GM23338 (cell line): ENCODE measurements around the gene CDCA7L. TPM values are rescaled to one million over a fixed set of nuclear protein-coding genes. Genes with fewer than 3 reads are reported as not detected.

ENCODE experiments used
- ATAC-seq: fragments of 200-7000 bp; cut with Tn5 transposase; 3 replicates; pipeline ENCODE4 v1.9.1; 2020
- DNase-seq: peaks from one replicate; pipeline ENCODE4 v3.0.0-alpha.2; 2015; ENCODE audit warnings: low spot score
- H2AFZ ChIP-seq: fragments of 200-600 bp; sonication (generic); 2 replicates; pipeline ENCODE4 v1.8.0; 2016; ENCODE audit warnings: antibody characterized with exemption, mild to moderate bottlenecking, moderate library complexity
- H3F3A ChIP-seq: fragments of 200-600 bp; sonication (generic); replicated peaks from 2 replicates; pipeline ENCODE4 v1.8.0; 2017; ENCODE audit warnings: antibody characterized with exemption, mixed run types, low read depth
- H3K27ac ChIP-seq: fragments of 200-600 bp; sonication (generic); 2 replicates; pipeline ENCODE4 v1.6.1; 2016; ENCODE audit warnings: low read depth
- H3K27me3 ChIP-seq: fragments of 200-600 bp; sonication (generic); 2 replicates; pipeline ENCODE4 v1.8.0; 2016; ENCODE audit warnings: mild to moderate bottlenecking, mixed run types, moderate library complexity; ENCODE audit not compliant: insufficient read depth
- H3K36me3 ChIP-seq: fragments of 200-600 bp; sonication (generic); 2 replicates; pipeline ENCODE4 v1.8.0; 2016; ENCODE audit warnings: mild to moderate bottlenecking; ENCODE audit not compliant: insufficient read depth
- H3K4me1 ChIP-seq: fragments of 200-600 bp; sonication (generic); 2 replicates; pipeline ENCODE4 v1.8.0; 2016; ENCODE audit warnings: mild to moderate bottlenecking, moderate library complexity; ENCODE audit not compliant: insufficient read depth
- H3K4me2 ChIP-seq: fragments of 200-600 bp; sonication (generic); 2 replicates; pipeline ENCODE4 v1.7.1; 2017; ENCODE audit warnings: mixed run types
- H3K4me3 ChIP-seq: fragments of 200-600 bp; sonication (generic); 2 replicates; pipeline ENCODE4 v1.6.1; 2016; ENCODE audit warnings: mixed run types
- H3K79me2 ChIP-seq: fragments of 200-600 bp; sonication (generic); replicated peaks from 2 replicates; pipeline ENCODE4 v1.8.0; 2017; ENCODE audit warnings: mild to moderate bottlenecking; ENCODE audit not compliant: insufficient read depth
- H3K9me2 ChIP-seq: fragments of 200-600 bp; sonication (generic); 2 replicates; pipeline ENCODE4 v1.8.0; 2017; ENCODE audit not compliant: insufficient read depth
- H4K20me1 ChIP-seq: fragments of 200-600 bp; sonication (generic); replicated peaks from 2 replicates; pipeline ENCODE4 v1.8.0; 2017; ENCODE audit warnings: mild to moderate bottlenecking; ENCODE audit not compliant: insufficient read depth
- H3K27ac Mint-ChIP-seq: 2 replicates; pipeline ENCODE4 v1.8.0; 2020; ENCODE audit warnings: inconsistent platforms, mild to moderate bottlenecking, moderate library complexity, mixed read lengths
- H3K27me3 Mint-ChIP-seq: 3 replicates; pipeline ENCODE4 v1.8.0; 2022; ENCODE audit warnings: low read depth, mild to moderate bottlenecking, moderate library complexity, mixed read lengths, inconsistent platforms; ENCODE audit not compliant: insufficient read depth, poor library complexity
- H3K36me3 Mint-ChIP-seq: 3 replicates; pipeline ENCODE4 v1.8.0; 2021; ENCODE audit warnings: low read depth, mild to moderate bottlenecking, inconsistent platforms, moderate library complexity, mixed read lengths
- H3K4me1 Mint-ChIP-seq: 3 replicates; pipeline ENCODE4 v1.8.0; 2020; ENCODE audit warnings: mild to moderate bottlenecking, inconsistent platforms, mixed read lengths
- H3K4me3 Mint-ChIP-seq: 3 replicates; pipeline ENCODE4 v1.8.0; 2021; ENCODE audit warnings: moderate library complexity, mild to moderate bottlenecking, inconsistent platforms, mixed read lengths
- H3K9me3 Mint-ChIP-seq: 3 replicates; pipeline ENCODE4 v1.8.0; 2020; ENCODE audit warnings: moderate library complexity, mild to moderate bottlenecking, inconsistent platforms, mixed read lengths
- EZH2 ChIP-seq: fragments of 200-600 bp; sonication (generic); IDR thresholded peaks from one replicate; pipeline ENCODE4 v1.8.0; 2017; ENCODE audit warnings: antibody characterized with exemption, mild to moderate bottlenecking, low read depth; ENCODE audit not compliant: unreplicated experiment
- JUNB ChIP-seq: IDR thresholded peaks from one replicate; pipeline ENCODE4 v1.6.1; 2016; ENCODE audit warnings: antibody characterized with exemption; ENCODE audit not compliant: unreplicated experiment
- NANOG ChIP-seq: IDR thresholded peaks from 2 replicates; pipeline ENCODE4 v1.6.1; 2016; ENCODE audit warnings: antibody characterized with exemption, borderline replicate concordance
- POLR2AphosphoS5 ChIP-seq: IDR thresholded peaks from 2 replicates; pipeline ENCODE4 v1.6.1; 2016; ENCODE audit warnings: antibody characterized with exemption, low read depth
- STAT1 ChIP-seq: IDR thresholded peaks from one replicate; pipeline ENCODE4 v1.6.1; 2016; ENCODE audit warnings: antibody characterized with exemption; ENCODE audit not compliant: unreplicated experiment
- ZNF331 ChIP-seq: fragments of 250-450 bp; sonication (Bioruptor Pico); IDR thresholded peaks from 2 replicates; pipeline ENCODE4 v1.5.0; 2020; ENCODE audit warnings: low read depth, mild to moderate bottlenecking, moderate library complexity
- polyA plus RNA-seq: library from polyadenylated mRNA; unstranded; fragments of >200 nt; fragmentation: Nextera tagmentation; extraction: Ambion mirVana; gene quantifications from 2 replicates; pipeline ENCODE4 v1.2.1, GENCODE V29; 2016
- total RNA-seq: library from RNA; depleted of rRNA; stranded (reverse); fragments of >200 nt; shearing (Covaris generic); gene quantifications from 2 replicates; pipeline ENCODE4 v1.2.3, GENCODE V29; 2014
- TF ChIP-seq, protein P1 (sequence below): fragments of 250-450 bp; sonication (Bioruptor Pico); IDR thresholded peaks from 2 replicates; pipeline ENCODE4 v1.5.0; 2020; ENCODE audit warnings: mild to moderate bottlenecking, moderate library complexity
- TF ChIP-seq, protein P2 (sequence below), 2 experiments: fragments of 200-600 bp in 1 of 2; sonication (generic) in 1 of 2; conservative IDR thresholded peaks; 2 replicates each; pipeline versions ENCODE4 v1.5.1 to v1.6.1; 2016 to 2017; ENCODE audit warnings: antibody characterized with exemption in 2 of 2, low read depth in 2 of 2, mild to moderate bottlenecking in 2 of 2, moderate library complexity in 1 of 2

Gene CDCA7L
- total and polyA plus RNA-seq, 2 experiments from 2014 or later: 174 to 187 TPM

DNA sequence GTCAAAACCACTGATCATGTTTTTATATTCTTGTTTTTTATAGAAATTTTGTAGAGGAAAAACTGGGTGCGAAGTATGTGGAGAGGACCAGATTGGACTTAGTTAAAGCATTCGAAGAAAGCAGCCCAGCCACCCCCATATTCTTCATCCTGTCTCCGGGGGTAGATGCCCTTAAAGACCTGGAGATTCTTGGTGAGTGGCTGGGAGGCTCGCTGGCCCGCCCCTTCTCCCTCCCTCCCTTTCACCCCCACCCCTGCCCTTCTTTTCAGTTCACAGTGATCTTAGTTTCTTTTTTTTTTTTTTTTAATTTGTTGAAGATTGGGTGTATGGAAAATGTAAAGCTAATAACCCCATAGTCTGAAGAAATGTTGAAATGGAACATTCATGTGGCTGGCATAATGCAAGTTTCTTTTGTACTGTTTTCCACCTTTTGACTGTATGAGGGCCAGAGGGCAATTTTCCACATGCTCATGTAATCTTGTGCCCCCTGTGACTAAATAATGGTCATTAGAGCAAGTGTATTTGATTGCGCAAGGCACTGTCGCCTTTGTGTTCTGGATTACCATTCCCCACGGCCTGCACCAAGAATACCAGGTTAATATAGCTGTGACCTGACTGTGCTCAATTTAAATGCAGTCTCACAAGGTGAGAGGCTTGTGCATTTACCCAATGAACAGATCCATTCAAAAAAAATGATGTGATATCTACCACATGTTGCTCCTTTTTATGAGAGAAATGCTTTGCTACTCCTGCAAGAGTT, 77.7 kb downstream of the CDCA7L start:
- DNase-seq (peak; percentile 47), ATAC-seq (peak; percentile 51)
- H3K4me1 Mint-ChIP-seq: peaks cover 68% of the 10 kb centered on the region
- Histone ChIP-seq H3F3A (peaks cover 16% of the 10 kb centered on the region), H4K20me1 (no peaks in the 10 kb centered on the region), H2AFZ (no peak overlapping the region), H3K4me2 (peak overlapping the region; percentile 71), H3K9me2 (peaks cover 8% of the 10 kb centered on the region; the same call in 1 of the 2 replicates), H3K27me3 (no peaks in the 10 kb centered on the region), H3K4me3 (peak overlapping the region; percentile 25), H3K79me2 (no peaks in the 10 kb centered on the region), H3K27ac (peak overlapping the region; percentile 88), H3K36me3 (no peaks in the 10 kb centered on the region; the same call in 1 of the 2 replicates), H3K4me1 (peaks cover 75% of the 10 kb centered on the region)
- TF ChIP-seq POLR2AphosphoS5: no peak
- TF ChIP-seq, protein P1, sequence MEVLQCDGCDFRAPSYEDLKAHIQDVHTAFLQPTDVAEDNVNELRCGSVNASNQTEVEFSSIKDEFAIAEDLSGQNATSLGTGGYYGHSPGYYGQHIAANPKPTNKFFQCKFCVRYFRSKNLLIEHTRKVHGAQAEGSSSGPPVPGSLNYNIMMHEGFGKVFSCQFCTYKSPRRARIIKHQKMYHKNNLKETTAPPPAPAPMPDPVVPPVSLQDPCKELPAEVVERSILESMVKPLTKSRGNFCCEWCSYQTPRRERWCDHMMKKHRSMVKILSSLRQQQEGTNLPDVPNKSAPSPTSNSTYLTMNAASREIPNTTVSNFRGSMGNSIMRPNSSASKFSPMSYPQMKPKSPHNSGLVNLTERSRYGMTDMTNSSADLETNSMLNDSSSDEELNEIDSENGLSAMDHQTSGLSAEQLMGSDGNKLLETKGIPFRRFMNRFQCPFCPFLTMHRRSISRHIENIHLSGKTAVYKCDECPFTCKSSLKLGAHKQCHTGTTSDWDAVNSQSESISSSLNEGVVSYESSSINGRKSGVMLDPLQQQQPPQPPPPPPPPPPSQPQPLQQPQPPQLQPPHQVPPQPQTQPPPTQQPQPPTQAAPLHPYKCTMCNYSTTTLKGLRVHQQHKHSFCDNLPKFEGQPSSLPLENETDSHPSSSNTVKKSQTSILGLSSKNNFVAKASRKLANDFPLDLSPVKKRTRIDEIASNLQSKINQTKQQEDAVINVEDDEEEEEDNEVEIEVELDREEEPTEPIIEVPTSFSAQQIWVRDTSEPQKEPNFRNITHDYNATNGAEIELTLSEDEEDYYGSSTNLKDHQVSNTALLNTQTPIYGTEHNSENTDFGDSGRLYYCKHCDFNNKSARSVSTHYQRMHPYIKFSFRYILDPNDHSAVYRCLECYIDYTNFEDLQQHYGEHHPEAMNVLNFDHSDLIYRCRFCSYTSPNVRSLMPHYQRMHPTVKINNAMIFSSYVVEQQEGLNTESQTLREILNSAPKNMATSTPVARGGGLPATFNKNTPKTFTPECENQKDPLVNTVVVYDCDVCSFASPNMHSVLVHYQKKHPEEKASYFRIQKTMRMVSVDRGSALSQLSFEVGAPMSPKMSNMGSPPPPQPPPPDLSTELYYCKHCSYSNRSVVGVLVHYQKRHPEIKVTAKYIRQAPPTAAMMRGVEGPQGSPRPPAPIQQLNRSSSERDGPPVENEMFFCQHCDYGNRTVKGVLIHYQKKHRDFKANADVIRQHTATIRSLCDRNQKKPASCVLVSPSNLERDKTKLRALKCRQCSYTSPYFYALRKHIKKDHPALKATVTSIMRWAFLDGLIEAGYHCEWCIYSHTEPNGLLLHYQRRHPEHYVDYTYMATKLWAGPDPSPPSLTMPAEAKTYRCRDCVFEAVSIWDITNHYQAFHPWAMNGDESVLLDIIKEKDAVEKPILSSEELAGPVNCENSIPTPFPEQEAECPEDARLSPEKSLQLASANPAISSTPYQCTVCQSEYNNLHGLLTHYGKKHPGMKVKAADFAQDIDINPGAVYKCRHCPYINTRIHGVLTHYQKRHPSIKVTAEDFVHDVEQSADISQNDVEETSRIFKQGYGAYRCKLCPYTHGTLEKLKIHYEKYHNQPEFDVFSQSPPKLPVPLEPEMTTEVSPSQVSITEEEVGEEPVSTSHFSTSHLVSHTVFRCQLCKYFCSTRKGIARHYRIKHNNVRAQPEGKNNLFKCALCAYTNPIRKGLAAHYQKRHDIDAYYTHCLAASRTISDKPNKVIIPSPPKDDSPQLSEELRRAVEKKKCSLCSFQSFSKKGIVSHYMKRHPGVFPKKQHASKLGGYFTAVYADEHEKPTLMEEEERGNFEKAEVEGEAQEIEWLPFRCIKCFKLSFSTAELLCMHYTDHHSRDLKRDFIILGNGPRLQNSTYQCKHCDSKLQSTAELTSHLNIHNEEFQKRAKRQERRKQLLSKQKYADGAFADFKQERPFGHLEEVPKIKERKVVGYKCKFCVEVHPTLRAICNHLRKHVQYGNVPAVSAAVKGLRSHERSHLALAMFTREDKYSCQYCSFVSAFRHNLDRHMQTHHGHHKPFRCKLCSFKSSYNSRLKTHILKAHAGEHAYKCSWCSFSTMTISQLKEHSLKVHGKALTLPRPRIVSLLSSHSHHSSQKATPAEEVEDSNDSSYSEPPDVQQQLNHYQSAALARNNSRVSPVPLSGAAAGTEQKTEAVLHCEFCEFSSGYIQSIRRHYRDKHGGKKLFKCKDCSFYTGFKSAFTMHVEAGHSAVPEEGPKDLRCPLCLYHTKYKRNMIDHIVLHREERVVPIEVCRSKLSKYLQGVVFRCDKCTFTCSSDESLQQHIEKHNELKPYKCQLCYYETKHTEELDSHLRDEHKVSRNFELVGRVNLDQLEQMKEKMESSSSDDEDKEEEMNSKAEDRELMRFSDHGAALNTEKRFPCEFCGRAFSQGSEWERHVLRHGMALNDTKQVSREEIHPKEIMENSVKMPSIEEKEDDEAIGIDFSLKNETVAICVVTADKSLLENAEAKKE (CRISPR knock-in tag): no peak
- no peak for TF ChIP-seq NANOG
- no peak for TF ChIP-seq EZH2
- H3K27me3 Mint-ChIP-seq: peaks cover 4% of the 10 kb centered on the region
- H3K36me3 Mint-ChIP-seq: peaks cover 9% of the 10 kb centered on the region; the same call in 2 of the 3 replicates
- H3K9me3 Mint-ChIP-seq: no peaks in the 10 kb centered on the region
- H3K27ac Mint-ChIP-seq: peak overlapping the region; percentile 90
- H3K4me3 Mint-ChIP-seq: no peak overlapping the region

DNA sequence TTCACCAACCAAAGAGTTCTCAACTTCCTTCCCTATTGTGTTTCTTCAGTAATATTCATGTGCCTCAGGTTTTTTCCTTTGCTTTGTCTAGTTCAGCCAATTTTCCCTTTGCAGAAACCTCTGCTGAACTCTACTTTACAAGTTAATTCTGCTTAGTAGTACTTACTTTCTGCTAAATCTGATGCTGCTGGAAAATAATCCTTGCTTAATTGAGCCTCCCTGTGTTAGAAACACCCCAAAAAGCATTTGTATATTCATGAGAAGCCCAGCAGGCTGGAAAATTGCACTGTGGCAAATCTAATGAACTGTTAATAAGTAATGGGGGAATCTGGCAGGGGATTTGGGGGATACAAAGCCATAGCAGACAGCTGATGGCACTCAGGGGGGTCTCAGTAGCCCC, 78.5 kb downstream of the CDCA7L start:
- H3K27ac Mint-ChIP-seq: peak overlapping the region; percentile 75
- peaks cover 8% of the 10 kb centered on the region; the same call in 1 of the 2 replicates for H3K9me2 ChIP-seq
- peaks cover 16% of the 10 kb centered on the region for H3F3A ChIP-seq
- peaks cover 61% of the 10 kb centered on the region for H3K4me1 Mint-ChIP-seq
- H3K9me3 Mint-ChIP-seq: no peaks in the 10 kb centered on the region
- no peak for ATAC-seq
- peak overlapping the region; percentile 8; the same call in 1 of the 3 replicates for H3K4me3 Mint-ChIP-seq
- peak overlapping the region; percentile 71 for H3K4me2 ChIP-seq
- peaks cover 9% of the 10 kb centered on the region; the same call in 2 of the 3 replicates for H3K36me3 Mint-ChIP-seq
- H3K4me3 ChIP-seq: peak overlapping the region; percentile 25; the same call in 1 of the 2 replicates
- no peak for DNase-seq
- no peaks in the 10 kb centered on the region for H3K36me3 ChIP-seq
- H3K27ac ChIP-seq: peak overlapping the region; percentile 88
- H3K27me3 Mint-ChIP-seq: peaks cover 4% of the 10 kb centered on the region
- H3K4me1 ChIP-seq: peaks cover 68% of the 10 kb centered on the region
- H3K27me3 ChIP-seq: no peaks in the 10 kb centered on the region
- H2AFZ ChIP-seq: no peak overlapping the region
- H3K79me2 ChIP-seq: no peaks in the 10 kb centered on the region
- H4K20me1 ChIP-seq: no peaks in the 10 kb centered on the region
- TF ChIP-seq STAT1 (no peak), ZNF331 (no peak), JUNB (no peak)
- TF ChIP-seq, protein P2, sequence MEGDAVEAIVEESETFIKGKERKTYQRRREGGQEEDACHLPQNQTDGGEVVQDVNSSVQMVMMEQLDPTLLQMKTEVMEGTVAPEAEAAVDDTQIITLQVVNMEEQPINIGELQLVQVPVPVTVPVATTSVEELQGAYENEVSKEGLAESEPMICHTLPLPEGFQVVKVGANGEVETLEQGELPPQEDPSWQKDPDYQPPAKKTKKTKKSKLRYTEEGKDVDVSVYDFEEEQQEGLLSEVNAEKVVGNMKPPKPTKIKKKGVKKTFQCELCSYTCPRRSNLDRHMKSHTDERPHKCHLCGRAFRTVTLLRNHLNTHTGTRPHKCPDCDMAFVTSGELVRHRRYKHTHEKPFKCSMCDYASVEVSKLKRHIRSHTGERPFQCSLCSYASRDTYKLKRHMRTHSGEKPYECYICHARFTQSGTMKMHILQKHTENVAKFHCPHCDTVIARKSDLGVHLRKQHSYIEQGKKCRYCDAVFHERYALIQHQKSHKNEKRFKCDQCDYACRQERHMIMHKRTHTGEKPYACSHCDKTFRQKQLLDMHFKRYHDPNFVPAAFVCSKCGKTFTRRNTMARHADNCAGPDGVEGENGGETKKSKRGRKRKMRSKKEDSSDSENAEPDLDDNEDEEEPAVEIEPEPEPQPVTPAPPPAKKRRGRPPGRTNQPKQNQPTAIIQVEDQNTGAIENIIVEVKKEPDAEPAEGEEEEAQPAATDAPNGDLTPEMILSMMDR (conservative IDR thresholded peaks at IDR 0.05; ENCODE audit: low read depth in 2 of 2): no peak
